Karpas-422 (cell line): ENCODE measurements around the gene PFDN4. TPM values are rescaled to one million over a fixed set of nuclear protein-coding genes. Genes with fewer than 3 reads are reported as not detected.

Source experiments
- DNase-seq: peaks from one replicate; pipeline ENCODE4 v3.0.0-alpha.2; 2015
- H2AFZ ChIP-seq: fragments of 200-600 bp; sonication (generic); 2 replicates; pipeline ENCODE4 v1.6.1; 2014; ENCODE audit warnings: antibody characterized with exemption, low read length, mixed read lengths
- H3K27ac ChIP-seq: fragments of 200-600 bp; sonication (generic); 2 replicates; pipeline ENCODE4 v1.5.1; 2014; ENCODE audit warnings: mild to moderate bottlenecking, low read length, moderate library complexity
- H3K27me3 ChIP-seq: fragments of 200-600 bp; sonication (generic); 2 replicates; pipeline ENCODE4 v1.6.1; 2014; ENCODE audit warnings: low read length, mixed read lengths
- H3K36me3 ChIP-seq: fragments of 200-600 bp; sonication (generic); 2 replicates; pipeline ENCODE4 v1.6.1; 2014; ENCODE audit warnings: low read length, mixed read lengths; ENCODE audit not compliant: insufficient read depth
- H3K4me1 ChIP-seq: fragments of 200-600 bp; sonication (generic); 2 replicates; pipeline ENCODE4 v1.6.1; 2014; ENCODE audit warnings: mild to moderate bottlenecking, low read length, mixed read lengths
- H3K4me2 ChIP-seq: fragments of 200-600 bp; sonication (generic); 2 replicates; pipeline ENCODE4 v1.6.1; 2014; ENCODE audit warnings: low read length, low read depth, mild to moderate bottlenecking; ENCODE audit not compliant: poor library complexity, severe bottlenecking
- H3K4me3 ChIP-seq: fragments of 200-600 bp; sonication (generic); 2 replicates; pipeline ENCODE4 v1.5.1; 2014; ENCODE audit warnings: mild to moderate bottlenecking, antibody characterized with exemption, low read length, mixed read lengths
- H3K79me2 ChIP-seq: fragments of 200-600 bp; sonication (generic); 2 replicates; pipeline ENCODE4 v1.6.1; 2014; ENCODE audit warnings: mild to moderate bottlenecking, low read length, mixed read lengths
- H3K9ac ChIP-seq: fragments of 200-600 bp; sonication (generic); 2 replicates; pipeline ENCODE4 v1.6.0; 2014; ENCODE audit warnings: low read length
- H3K9me2 ChIP-seq: fragments of 200-600 bp; sonication (generic), shearing (Covaris generic); replicated peaks from 2 replicates; pipeline ENCODE4 v1.6.0; 2014; ENCODE audit warnings: mild to moderate bottlenecking, low read length, moderate library complexity; ENCODE audit not compliant: insufficient read depth
- H3K9me3 ChIP-seq: fragments of 300-700, 200-600 bp; sonication (generic); 2 replicates; pipeline ENCODE4 v1.6.1; 2014; ENCODE audit warnings: low read length, mixed read lengths
- H4K20me1 ChIP-seq: fragments of 200-600 bp; sonication (generic); 2 replicates; pipeline ENCODE4 v1.6.1; 2014; ENCODE audit warnings: mild to moderate bottlenecking, antibody characterized with exemption, low read length, low read depth; ENCODE audit not compliant: insufficient read depth
- total RNA-seq: library from RNA; depleted of rRNA; stranded (reverse); fragments of >200 nt; shearing (Covaris generic); gene quantifications from 2 replicates; pipeline ENCODE4 v1.2.3, GENCODE V29; 2014; ENCODE audit warnings: low replicate concordance

The PFDN4 gene
- total RNA-seq, 1 experiment from 2014 or later: 70.7 TPM

DNA sequence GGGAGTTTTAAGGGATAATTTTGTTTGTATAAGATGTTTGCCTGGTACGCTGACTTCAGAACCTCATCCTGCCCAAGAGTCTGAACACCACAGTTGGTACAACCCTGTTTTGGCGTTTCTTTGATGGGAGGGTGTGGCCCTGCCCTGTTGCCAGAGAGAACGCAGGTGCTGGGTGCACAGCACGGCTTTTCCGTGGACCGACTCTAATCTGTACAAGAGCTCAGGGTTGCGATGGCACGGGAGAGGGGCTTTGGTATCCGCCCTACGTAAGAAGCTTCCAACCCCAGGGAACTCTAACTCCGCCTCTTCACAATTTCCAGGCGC, 35.4 kb upstream of the PFDN4 start:
- Histone ChIP-seq H3K27me3 (no peaks in the 10 kb centered on the region), H3K9me2 (no peaks in the 10 kb centered on the region), H2AFZ (no peak overlapping the region), H3K36me3 (no peaks in the 10 kb centered on the region), H3K4me2 (no peak overlapping the region), H3K79me2 (no peaks in the 10 kb centered on the region), H3K9me3 (no peaks in the 10 kb centered on the region), H3K27ac (no peak overlapping the region), H3K4me1 (no peaks in the 10 kb centered on the region), H3K9ac (no peak overlapping the region), H4K20me1 (no peaks in the 10 kb centered on the region), H3K4me3 (no peak overlapping the region)
- DNase-seq: no peak

DNA sequence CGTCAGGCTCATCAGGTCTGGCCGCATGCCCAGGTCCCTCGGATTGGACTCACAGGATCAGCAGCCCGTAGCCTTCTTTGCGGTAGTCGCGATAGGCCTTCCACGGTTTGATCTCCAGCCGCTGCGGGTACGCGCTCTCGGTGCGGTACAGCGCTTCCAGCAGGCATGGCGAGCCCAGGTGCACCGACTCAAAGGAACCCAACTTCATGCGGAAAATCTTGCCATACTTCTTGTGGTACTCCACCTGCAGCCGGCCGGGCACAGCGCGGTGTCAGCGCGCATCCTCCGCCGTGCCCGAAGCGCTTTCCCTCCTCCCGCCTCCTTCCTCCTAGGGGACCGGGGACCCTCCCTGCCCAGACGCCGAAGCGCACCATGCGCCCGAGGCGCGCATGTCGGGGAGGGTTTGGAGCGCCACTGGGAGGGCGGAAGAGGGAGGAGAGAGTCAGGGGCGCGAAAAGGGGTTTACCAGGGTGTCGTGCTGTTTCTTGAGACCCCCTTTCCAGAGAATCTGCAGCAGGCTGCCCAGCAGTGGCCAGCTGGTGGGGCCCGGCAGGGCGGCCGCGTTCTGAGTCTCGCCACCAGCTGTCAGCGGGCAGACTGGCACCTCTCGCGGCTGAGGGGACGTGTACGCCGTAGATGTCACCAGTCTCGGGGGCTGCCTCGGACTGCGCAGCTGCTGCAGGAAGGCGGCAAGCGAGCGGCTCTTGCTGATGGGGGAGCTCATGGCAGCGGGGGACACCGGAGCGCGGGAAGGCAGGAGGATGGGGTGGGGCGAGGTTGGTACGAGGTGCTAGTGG, 34.8 kb upstream of the PFDN4 start:
- H4K20me1 ChIP-seq: no peaks in the 10 kb centered on the region
- no peaks in the 10 kb centered on the region for H3K36me3 ChIP-seq
- no peaks in the 10 kb centered on the region for H3K79me2 ChIP-seq
- H3K4me1 ChIP-seq: no peaks in the 10 kb centered on the region
- no peaks in the 10 kb centered on the region for H3K9me3 ChIP-seq
- no peak overlapping the region for H3K4me2 ChIP-seq
- no peaks in the 10 kb centered on the region for H3K27me3 ChIP-seq
- H3K27ac ChIP-seq: no peak overlapping the region
- H3K9ac ChIP-seq: no peak overlapping the region
- DNase-seq: no peak
- H2AFZ ChIP-seq: no peak overlapping the region
- no peaks in the 10 kb centered on the region for H3K9me2 ChIP-seq
- H3K4me3 ChIP-seq: no peak overlapping the region

DNA sequence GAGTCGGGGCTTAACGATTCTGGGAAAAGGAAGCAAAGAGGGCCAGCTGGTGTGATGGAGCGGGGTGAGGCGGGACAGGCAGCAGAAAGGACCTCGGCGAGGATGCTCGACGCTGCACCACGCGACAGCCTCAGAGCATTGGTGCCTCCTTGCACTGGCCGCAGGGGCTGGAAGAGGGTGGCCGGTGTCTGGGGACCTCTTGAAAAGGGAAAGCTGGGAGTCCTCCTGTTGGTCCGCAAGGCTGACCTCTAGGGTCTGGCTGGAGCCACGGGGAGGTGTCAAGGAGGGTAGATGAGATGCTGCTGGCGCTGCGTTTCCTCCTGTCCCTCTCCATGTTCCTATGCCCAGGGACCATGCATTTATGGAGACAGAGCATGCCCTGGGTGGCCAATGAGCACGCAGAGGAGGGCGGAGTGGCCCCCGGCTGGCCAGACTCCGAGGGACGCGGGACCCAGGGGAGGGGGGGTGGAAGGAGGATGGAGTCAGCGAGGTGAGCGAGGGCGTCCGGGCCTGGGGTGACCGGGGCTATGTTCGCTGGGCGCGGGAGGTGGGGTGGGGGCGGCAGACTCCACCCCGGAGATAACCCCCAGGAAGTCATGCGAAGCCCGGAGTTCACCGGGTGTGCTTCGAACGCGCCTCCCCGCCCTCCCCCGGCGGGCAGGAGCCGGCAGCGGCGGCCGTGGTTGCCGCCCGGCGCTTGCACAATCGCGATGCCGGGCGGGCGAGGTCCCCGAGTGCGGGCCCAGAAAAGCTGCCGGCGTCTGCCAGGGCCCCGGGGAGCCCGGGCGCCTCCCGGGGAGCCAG, 34.0 kb upstream of the PFDN4 start, which contains the start of gene CYP24A1:
TSS of gene CYP24A1 (minus strand) at position 334 of the 804 bp plus-strand sequence. CDS start 407 bp downstream, outside the sequence.
- no peaks in the 10 kb centered on the region for H3K27me3 ChIP-seq
- H2AFZ ChIP-seq: no peak within 1 kb of the TSS

DNA sequence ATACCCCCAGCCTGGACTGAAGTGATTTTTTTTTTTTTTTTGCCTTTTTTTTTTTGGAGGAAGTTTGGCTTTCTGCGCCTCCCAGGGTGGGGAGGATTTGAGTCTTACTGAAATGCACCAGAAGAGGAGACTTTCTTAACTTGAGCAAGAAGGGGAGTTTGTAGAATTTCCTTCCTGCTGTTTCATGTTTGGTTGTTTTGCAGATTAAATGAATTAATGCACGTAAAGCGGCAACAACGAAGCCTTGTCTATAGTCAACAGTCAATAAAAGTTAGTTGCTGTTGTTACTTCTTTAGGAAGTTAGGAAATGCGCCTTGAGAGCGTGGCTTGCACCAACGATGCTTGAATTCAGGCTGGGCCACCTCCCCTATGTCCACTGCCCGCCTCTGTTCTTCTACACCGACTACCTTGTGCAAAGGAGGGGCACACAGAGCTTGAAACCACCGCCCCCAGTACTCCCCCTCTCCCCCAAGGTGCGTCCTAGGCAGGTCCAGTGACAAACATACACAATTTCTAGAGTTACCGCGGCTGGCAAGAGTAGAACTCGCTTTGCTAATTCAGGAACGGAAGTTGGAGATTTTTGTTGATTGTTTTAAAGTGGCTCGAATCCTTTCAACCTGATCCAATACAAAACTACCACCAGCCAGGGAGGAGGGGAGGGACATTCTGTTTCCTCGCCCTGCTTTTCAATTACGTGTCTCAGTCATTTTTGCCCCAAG, 33.3 kb upstream of the PFDN4 start:
- no peaks in the 10 kb centered on the region for H3K27me3 ChIP-seq
- H3K27ac ChIP-seq: no peak overlapping the region
- no peak for DNase-seq
- no peaks in the 10 kb centered on the region for H3K9me2 ChIP-seq
- H3K4me2 ChIP-seq: no peak overlapping the region
- H3K9ac ChIP-seq: no peak overlapping the region
- H3K4me3 ChIP-seq: no peak overlapping the region
- H4K20me1 ChIP-seq: no peaks in the 10 kb centered on the region
- no peaks in the 10 kb centered on the region for H3K4me1 ChIP-seq
- no peaks in the 10 kb centered on the region for H3K79me2 ChIP-seq
- H2AFZ ChIP-seq: no peak overlapping the region
- no peaks in the 10 kb centered on the region for H3K9me3 ChIP-seq
- H3K36me3 ChIP-seq: no peaks in the 10 kb centered on the region

More for the DNA sequence above, 34.0 kb upstream of the PFDN4 start, which contains the start of gene CYP24A1:
- Histone ChIP-seq H3K4me2 (no peak within 1 kb of the TSS), H3K4me1 (no peaks in the 10 kb centered on the region), H3K9me3 (no peaks in the 10 kb centered on the region), H3K36me3 (no peaks in the 10 kb centered on the region), H3K9me2 (no peaks in the 10 kb centered on the region), H3K79me2 (no peaks in the 10 kb centered on the region), H3K4me3 (no peak within 1 kb of the TSS), H4K20me1 (no peaks in the 10 kb centered on the region), H3K27ac (no peak within 1 kb of the TSS), H3K9ac (no peak within 1 kb of the TSS)
- no peak for DNase-seq

DNA sequence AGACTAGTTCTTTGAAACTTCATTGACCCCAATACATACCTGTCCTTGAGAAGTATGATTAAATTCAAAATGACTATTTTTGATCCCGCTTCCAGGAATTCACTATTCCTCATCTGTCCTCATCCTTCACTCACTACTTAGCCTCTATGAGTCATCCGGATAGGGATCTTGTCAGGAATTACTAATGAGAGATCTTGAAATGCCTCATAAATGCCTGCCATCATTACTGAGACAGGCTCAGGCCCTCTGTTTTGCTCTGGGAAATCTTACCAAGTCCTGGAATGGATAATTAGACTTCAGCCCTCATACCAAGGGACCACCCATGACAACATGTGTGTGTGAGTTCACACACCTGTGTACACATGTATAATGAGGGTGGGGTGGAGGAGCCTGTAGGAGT, 31.3 kb upstream of the PFDN4 start:
- no peak for DNase-seq
- Histone ChIP-seq H3K9me3 (no peaks in the 10 kb centered on the region), H3K27ac (no peak overlapping the region), H3K27me3 (no peaks in the 10 kb centered on the region), H3K4me3 (no peak overlapping the region), H3K9me2 (no peaks in the 10 kb centered on the region), H2AFZ (no peak overlapping the region), H3K4me2 (no peak overlapping the region), H3K4me1 (no peaks in the 10 kb centered on the region), H3K36me3 (no peaks in the 10 kb centered on the region), H4K20me1 (no peaks in the 10 kb centered on the region), H3K79me2 (no peaks in the 10 kb centered on the region), H3K9ac (no peak overlapping the region)

DNA sequence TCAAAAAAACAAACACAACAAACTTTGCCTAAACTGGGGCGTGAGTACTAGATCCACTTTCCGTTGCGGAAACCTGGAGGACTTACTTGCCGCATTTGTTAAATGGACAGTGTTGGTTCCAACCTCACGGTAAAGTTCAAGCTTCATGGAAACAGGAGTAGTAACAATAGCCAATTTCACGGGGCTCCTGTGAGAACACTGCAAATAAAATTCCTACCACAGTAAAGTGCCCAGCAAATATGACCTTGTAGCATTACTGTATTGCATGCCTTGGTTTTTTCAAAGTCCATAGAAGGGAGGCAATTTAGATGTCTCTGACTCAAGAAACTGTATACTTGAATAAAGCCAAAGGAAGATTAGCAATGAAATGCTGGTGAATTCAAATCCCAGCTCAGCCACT, 30.5 kb upstream of the PFDN4 start:
- H3K4me1 ChIP-seq: no peaks in the 10 kb centered on the region
- H3K9ac ChIP-seq: no peak overlapping the region
- H3K79me2 ChIP-seq: no peaks in the 10 kb centered on the region
- no peak for DNase-seq
- H3K27ac ChIP-seq: no peak overlapping the region
- no peaks in the 10 kb centered on the region for H3K9me2 ChIP-seq
- no peak overlapping the region for H3K4me3 ChIP-seq
- no peaks in the 10 kb centered on the region for H3K9me3 ChIP-seq
- H3K27me3 ChIP-seq: no peaks in the 10 kb centered on the region
- no peak overlapping the region for H2AFZ ChIP-seq
- H4K20me1 ChIP-seq: no peaks in the 10 kb centered on the region
- no peak overlapping the region for H3K4me2 ChIP-seq
- no peaks in the 10 kb centered on the region for H3K36me3 ChIP-seq

DNA sequence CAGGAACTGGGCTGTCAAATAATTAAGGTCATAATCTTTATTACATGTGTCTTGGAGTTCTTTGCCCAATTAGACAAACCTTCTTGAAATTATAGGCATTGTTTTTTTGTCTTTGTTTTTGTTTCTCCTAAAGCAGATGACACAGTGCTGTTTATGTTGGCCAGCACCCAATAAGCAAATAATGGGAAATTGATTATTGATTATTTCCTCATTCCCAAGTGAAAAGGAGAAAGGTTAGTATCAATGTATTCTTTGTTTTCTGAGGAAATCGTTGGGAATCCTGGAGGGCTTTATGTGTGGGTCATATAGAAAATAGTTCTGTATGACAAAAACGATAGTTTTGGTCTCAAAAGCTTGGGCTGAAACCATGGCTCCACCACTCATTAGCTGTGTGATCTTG, 29.6 kb upstream of the PFDN4 start:
- no peak overlapping the region for H3K9ac ChIP-seq
- no peak overlapping the region for H2AFZ ChIP-seq
- no peak overlapping the region for H3K27ac ChIP-seq
- no peak overlapping the region for H3K4me2 ChIP-seq
- no peaks in the 10 kb centered on the region for H3K4me1 ChIP-seq
- H3K9me2 ChIP-seq: no peaks in the 10 kb centered on the region
- DNase-seq: no peak
- no peaks in the 10 kb centered on the region for H3K36me3 ChIP-seq
- H3K4me3 ChIP-seq: no peak overlapping the region
- H4K20me1 ChIP-seq: no peaks in the 10 kb centered on the region
- H3K27me3 ChIP-seq: no peaks in the 10 kb centered on the region
- H3K79me2 ChIP-seq: no peaks in the 10 kb centered on the region
- H3K9me3 ChIP-seq: no peaks in the 10 kb centered on the region

DNA sequence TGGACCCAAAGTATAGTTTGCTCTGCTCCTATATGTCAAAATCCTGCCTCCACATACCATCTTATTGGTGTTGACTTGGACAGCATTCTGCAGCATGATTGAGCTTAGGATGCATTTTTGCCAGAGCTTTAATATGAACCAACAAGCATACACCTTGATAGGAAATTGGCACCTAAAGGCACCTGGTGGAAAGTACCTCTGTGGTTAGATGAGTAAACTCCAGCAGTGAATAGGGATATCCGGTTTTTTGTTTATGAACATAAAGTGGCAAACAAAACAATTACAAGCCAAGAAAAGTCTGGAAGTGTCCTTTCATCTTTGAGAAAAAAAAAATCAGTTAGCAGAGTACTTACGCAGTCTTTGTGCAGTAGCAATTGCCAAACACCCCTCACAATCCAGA, 27.9 kb upstream of the PFDN4 start:
- no peak overlapping the region for H3K27ac ChIP-seq
- no peak for DNase-seq
- H3K9me2 ChIP-seq: no peaks in the 10 kb centered on the region
- H3K9ac ChIP-seq: no peak overlapping the region
- H2AFZ ChIP-seq: no peak overlapping the region
- no peaks in the 10 kb centered on the region for H3K36me3 ChIP-seq
- no peaks in the 10 kb centered on the region for H3K79me2 ChIP-seq
- H4K20me1 ChIP-seq: no peaks in the 10 kb centered on the region
- H3K4me3 ChIP-seq: no peak overlapping the region
- no peaks in the 10 kb centered on the region for H3K9me3 ChIP-seq
- no peaks in the 10 kb centered on the region for H3K27me3 ChIP-seq
- no peaks in the 10 kb centered on the region for H3K4me1 ChIP-seq
- H3K4me2 ChIP-seq: no peak overlapping the region
